Adrenal gland (tissue), 5 donors: ENCODE measurements around the gene KIAA1210.

Experiments used
- POLR2A ChIP-seq, 2 donors: fragments of 450-650 bp; IDR thresholded peaks; one replicate each; pipeline ENCODE4 v1.6.1; 2017; ENCODE audit warnings: antibody characterized with exemption in 2 of 2, mild to moderate bottlenecking in 2 of 2, moderate library complexity in 1 of 2
- TF ChIP-seq, protein P1 (sequence below), 6 experiments: fragments of 450-650 bp in 4 of 6; fragments of 200-600 bp in 2 of 6; sonication (generic) in 1 of 6; IDR thresholded peaks; 1 replicate in 5 of 6; 2 replicates in 1 of 6; pipeline versions ENCODE4 v1.5.1 to v1.8.0; 2016 to 2021; ENCODE audit warnings: antibody characterized with exemption in 6 of 6, mild to moderate bottlenecking in 2 of 6, moderate library complexity in 1 of 6
- donor health status: DM: no; HTN: no; CAD: no.

- TF ChIP-seq, protein P1, sequence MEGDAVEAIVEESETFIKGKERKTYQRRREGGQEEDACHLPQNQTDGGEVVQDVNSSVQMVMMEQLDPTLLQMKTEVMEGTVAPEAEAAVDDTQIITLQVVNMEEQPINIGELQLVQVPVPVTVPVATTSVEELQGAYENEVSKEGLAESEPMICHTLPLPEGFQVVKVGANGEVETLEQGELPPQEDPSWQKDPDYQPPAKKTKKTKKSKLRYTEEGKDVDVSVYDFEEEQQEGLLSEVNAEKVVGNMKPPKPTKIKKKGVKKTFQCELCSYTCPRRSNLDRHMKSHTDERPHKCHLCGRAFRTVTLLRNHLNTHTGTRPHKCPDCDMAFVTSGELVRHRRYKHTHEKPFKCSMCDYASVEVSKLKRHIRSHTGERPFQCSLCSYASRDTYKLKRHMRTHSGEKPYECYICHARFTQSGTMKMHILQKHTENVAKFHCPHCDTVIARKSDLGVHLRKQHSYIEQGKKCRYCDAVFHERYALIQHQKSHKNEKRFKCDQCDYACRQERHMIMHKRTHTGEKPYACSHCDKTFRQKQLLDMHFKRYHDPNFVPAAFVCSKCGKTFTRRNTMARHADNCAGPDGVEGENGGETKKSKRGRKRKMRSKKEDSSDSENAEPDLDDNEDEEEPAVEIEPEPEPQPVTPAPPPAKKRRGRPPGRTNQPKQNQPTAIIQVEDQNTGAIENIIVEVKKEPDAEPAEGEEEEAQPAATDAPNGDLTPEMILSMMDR (IDR thresholded peaks at IDR 0.05): no peak
- no peak for TF ChIP-seq POLR2A (IDR thresholded peaks at IDR 0.05)
These were observed 71.9 kb downstream of the KIAA1210 start for GRCh38 chrX:119055687-119056086.
